Activated CD4-positive, alpha-beta T cell treated with anti-CD3 and anti-CD28 coated beads, Interleukin-2, amount 50 U/mL, for 16 hours (primary cell): ENCODE results near the gene PLSCR3.
"Not testable (repeated sequence)": the region's sequence is repeated elsewhere in the genome, so short reads cannot be mapped to it uniquely, and the experiment has no call there.

Experiments
- DNase-seq: peaks from one replicate; pipeline ENCODE4 v3.0.0-alpha.2; 2020

PLSCR3 gene

DNA sequence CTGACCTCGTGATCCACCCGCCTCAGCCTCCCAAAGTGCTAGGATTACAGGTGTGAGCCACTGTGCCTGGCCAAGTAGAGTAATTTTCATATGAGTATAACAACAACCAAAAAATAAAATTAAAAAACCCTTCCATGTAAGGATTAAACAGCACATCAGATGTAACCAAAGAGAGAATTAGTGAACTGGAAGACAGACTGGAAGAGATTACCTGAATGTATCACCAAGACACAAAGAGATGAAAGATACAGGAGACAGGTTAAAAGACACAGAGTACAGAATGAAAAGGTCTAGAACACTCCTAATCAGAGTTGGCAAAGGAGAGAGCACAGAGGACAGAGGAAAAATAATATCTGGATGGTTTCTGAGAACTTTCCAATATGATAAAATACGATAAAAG lies 15.2 kb downstream of the PLSCR3 start:
- DNase-seq: no peak

DNA sequence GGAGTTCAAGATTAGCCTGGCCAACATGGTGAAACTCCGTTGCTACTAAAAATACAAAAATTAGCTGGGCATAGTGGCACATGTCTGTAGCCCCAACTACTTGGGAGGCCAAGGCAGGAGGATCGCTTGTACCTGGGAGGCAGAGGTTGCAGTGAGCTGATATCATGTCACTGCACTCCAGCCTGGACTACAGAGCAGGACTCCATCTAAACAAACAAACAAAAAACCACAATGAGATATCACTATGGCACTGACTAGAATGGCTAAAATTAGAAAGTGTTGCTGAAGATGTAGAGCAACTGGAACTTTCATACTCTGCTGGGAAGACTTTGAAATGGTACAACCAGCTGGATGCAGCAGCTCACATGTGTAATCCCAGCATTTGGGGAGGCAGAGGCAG lies 20.0 kb downstream of the PLSCR3 start:
- DNase-seq: no peak

DNA sequence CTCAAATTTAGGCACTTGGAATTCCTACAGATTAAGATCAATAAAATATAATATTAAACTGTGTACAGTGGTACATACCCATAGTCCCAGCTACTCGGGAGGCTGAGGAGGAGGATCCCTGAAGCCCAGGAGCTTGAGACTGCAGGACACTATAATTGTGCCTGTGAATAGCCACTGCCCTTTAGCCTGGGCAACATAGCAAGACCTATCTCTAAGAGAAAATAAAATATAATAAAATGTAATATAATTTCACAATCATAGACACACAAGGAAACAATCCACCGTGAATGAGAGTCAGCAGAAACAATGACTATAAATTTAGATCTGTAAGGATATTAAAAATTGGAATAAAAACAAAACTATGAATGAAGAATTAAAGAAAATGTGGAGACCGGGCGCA lies 23.5 kb downstream of the PLSCR3 start:
- DNase-seq: no peak

DNA sequence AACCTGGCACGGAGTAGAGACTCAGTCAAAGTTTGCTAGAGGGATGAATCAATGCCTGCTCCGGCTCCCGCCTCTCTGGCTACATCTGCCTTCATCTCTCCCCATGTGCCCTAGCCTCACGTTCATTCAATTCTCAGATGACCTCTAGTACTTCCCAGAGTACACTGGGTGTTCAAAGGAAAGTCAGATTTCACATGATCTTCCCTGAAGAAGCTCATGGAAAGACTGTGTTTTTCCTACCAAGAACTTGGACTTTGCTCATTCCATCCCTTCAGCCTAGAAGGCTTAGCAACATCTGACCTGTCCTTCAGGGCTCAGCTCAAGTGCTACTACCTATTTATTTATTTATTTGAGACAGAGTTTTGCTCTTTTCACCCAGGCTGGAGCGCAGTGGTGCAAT lies 24.5 kb downstream of the PLSCR3 start:
- DNase-seq: no peak

DNA sequence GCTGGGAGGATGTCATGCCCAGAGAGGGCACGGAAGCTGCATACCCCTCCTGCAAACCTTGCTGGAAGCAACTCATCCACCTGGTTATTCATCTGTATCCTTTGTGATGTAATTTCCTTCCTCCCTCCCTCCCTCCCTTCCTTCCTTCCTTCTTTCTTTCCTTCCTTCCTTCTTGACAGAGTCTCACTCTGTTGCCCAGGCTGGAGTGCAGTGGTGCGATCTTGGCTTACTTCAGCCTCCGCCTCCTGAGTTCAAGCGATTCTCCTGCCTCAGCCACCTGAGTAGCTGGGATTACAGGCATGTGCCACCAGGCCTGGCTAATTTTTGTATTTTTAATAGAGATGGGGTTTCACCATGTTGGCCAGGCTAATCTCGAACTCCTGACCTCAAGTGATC lies 25.7 kb downstream of the PLSCR3 start:
- DNase-seq: not testable (repeated sequence)

DNA sequence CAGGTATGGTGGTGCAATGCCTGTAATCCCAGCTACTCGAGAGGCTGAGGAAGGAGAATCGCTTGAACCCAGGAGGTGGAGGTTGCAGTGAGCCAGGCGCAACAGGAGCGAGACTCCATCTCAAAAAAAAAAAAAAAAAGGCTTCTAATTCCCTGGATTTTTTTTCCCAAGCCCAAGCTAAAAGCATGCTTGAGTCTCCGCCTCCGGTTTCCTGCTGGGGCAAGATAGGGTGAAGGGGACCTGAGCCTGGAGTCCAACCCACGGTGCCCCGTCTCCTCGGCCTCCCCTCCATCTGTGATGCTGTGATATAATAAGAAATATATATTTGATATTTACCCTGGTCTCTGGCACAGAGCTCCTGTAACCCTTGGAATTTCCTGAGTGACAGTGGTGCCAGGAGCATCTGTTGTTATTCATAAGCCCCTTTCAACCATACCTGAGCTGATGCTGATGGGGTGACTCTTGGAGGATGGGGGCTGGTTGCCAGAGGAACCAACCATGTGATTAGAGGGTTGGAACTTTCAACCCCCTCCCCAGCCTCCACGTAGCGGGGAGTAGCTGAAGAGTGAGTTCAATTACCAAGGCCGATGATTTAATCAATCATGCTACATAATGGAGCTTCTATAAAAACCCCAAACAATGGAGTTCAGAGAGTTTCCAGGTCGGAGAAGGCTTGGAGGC lies 26.3 kb downstream of the PLSCR3 start:
- no peak for DNase-seq

DNA sequence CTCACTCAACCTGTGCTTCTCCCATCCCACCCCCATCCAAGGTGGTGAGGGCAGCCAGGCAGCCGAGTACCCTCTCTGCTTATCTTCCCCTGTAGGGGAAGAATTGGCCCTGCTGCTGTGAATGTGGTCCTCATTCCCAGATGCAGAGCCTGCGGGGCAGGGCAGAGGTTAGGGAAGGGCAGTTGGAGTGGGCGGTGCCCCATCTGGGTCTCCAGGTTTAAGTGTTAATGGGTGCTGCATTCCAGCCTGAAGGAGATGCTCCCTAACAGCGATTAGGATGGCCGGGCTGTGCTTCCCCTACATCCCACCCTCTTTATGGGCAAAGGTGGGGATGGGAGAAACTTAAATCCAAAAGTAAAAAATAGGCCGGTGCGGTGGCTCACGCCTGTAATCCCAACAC lies 27.2 kb downstream of the PLSCR3 start:
- no peak for DNase-seq

DNA sequence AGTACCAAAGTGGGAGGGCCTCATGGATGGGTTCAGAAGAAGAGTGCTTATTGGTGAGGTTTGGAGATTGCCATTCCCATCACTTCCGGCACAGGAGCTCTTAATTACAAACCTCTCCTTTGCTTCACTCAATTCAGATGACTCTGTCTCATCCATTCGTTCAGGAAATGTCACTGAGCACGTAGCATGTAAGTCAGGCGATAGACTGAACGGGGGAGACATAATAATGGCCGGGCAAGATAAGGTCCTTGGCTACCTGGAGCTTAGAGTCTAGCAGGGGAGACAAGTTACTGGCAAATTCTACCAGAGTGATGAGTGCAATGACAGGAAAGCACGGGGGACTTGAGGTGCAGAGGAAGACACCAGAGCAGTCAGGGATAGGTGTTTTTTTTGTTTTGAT lies 28.4 kb downstream of the PLSCR3 start:
- DNase-seq: not testable (repeated sequence)

DNA sequence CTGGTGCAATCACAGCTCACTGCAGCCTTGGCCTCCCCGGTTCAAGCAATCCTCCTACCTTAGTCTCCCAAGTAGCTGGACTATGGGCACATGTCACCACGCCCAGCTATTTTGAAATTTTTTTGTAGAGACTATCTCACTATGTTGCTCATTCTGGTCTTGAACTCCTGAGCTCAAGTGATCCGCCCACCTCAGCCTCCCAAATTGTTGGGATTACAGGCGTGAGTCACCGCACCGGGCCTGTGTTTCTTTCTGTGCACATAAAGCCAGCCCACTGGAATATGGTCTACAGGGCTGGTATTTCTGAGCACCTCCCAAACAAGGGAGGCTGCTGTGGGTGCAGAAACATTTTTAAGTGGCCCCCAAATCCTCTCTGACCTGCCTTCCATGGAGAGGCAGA lies 31.0 kb downstream of the PLSCR3 start:
- no peak for DNase-seq

DNA sequence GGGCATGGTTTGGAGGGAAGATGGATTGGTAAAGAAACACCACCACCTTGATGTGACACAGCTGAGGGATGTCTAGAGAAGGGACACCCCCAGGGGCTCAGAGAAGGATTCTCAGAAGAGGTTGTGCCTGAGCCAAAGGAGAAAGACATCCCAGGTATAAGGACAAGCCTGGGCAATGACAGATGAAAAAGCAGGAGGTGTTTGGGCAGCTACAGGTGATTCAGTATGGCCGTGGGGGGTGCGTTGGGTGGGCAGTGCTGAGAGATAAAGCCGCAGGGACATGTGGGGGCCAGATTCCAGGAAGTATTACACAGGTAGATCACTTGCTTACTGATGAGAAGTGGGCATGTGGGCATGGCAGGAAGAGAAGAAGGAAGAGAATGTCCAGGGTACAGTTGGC lies 32.4 kb downstream of the PLSCR3 start:
- no peak for DNase-seq

DNA sequence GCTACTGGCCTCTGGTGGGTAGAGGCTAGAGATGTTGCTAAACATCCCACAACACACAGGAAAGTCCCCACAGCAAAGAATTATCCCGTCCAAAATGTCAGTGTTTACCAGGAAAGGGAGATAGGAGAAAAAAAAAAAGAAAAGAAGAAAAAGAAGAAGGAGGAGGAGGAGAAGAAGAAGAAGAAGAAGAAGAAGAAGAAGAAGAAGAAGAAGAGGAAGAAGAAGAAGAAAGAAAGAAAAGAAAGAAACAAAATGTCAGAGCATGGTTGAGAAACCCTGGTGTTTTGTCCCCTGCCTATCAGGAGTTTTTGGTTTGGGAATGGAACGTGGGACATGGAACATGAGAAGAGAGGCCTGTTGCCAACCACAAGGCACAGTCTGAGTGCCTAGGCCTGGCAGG lies 36.9 kb downstream of the PLSCR3 start:
- DNase-seq: no peak

DNA sequence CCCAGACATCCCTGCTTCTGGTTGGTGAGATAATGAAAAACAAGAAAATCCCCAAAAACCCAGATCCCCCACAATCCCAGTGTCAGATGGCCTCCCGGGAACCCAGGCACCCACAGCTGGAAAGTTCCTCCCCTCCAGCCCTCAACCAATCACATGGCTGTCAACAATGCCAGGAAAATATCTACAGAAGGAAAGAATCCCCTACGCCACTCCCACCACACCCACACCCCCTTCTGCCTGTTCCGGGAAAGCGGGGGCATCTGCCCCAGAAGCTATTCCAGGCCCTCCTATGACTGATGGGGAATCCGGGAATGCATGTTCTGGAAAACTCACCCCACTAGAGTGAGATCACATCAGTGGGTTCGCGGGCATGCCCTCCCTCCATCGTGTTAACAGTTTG lies 37.6 kb downstream of the PLSCR3 start:
- no peak for DNase-seq

DNA sequence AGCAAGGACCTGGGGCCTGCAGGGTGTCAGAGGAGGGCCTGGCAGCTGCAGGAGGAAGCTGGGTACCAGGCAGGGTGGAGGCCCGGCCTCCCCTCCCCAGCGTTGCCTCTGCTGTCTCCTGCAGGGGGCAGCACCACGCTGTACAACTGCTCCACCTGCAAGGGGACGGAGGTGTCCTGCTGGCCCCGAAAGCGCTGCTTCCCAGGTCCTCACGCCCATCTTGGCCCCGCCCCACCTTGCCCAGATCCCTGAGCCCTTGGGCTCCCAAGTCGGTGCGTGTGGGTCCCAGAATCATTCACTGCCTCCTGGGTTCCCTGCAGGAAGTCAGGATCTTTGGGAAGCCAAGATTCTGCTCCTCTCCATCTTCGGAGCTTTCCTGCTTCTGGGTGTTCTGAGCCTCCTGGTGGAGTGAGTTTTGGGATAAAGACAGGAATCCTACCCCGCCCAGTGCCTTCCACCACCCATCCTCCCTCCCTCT lies 38.2 kb downstream of the PLSCR3 start:
- DNase-seq: peak; percentile 90

DNA sequence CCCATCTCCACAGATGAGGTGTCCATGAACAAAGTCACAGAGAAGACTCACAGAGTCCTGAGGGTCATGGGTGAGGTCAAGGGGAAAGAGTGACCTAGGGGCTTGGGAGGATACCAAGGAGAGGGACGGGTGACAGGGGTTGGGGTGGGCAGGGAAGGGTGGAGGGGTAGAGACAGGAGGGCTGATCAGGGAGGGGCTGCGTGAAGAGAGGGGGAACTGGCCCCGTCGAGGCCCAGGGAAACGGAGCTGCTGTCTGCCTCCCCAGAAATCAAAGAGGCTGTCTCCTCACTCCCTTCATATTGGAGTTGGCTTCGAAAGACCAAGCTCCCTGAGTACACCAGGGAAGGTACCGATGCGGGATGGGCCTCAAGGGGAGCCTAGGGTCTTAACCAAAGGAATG lies 38.8 kb downstream of the PLSCR3 start:
- DNase-seq: no peak

DNA sequence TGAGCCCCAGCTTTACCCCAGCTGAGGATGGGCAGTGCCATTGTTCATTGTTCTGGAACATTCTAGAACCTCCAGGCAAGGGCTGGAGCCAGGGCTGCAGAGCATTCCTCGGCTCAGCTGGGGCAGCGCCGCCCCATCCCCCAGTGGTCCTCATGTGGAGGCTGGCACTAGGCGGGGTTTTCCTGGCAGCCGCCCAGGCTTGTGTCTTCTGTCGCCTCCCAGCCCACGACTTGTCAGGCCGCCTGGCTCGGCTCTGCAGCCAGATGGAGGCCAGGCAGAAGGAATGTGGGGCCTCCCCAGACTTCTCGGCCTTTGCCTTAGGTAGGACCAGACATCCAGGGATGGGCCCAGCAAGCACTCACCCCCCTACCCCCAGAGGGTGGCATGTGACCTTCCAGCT lies 39.3 kb downstream of the PLSCR3 start, which contains the start of gene TMEM95:
TSS of gene TMEM95 (plus strand) at position 104 of the 400 bp plus-strand sequence. CDS start at position 153, 49 bp downstream.
- no peak for DNase-seq

DNA sequence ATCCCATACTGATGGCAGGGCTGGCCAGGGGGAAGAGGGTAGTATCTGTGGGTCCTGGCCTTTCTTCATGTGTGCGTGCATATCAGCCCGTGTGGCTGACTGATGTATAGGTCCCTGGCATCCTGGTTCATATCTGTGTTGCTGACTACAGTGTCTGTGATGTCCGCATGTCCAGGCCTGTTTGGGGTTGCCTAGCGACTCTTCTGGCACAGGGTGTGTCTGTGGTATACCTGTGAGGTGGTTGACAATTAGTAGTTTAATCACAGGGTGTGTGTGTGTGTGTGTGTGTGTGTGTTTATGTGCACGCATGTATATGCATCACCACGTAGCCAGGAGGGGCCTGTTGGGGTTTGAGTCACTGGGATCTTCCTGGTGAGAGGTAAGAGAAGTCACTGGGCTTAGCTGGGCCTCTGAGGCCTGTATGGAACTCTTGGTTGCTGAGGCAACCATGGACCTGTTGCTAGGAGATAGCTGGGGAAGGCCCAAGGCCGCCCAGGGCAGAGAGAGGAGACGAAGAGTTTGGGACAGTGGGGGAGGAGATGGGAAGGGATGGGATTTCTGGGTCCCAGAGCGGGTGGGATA lies 40.0 kb downstream of the PLSCR3 start:
- peak; percentile 44 for DNase-seq

DNA sequence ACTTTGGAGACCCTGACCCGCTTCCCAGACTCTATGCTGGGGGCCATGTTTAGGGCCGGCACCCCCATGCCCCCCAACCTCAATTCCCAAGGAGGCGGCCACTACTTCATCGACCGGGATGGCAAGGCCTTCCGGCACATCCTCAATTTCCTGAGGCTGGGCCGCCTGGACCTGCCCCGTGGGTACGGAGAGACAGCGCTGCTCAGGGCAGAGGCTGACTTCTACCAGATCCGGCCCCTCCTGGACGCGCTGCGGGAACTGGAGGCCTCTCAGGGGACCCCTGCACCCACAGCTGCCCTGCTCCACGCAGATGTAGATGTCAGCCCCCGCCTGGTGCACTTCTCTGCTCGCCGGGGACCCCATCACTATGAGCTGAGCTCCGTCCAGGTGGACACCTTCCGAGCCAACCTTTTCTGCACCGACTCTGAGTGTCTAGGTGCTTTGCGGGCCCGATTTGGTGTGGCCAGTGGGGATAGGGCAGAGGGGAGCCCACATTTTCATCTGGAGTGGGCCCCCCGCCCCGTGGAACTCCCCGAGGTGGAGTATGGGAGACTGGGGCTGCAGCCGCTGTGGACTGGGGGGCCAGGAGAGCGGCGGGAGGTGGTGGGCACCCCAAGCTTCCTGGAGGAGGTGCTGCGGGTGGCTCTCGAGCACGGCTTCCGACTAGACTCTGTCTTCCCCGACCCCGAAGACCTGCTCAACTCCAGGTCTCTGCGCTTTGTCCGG lies 41.3 kb downstream of the PLSCR3 start:
- no peak for DNase-seq

DNA sequence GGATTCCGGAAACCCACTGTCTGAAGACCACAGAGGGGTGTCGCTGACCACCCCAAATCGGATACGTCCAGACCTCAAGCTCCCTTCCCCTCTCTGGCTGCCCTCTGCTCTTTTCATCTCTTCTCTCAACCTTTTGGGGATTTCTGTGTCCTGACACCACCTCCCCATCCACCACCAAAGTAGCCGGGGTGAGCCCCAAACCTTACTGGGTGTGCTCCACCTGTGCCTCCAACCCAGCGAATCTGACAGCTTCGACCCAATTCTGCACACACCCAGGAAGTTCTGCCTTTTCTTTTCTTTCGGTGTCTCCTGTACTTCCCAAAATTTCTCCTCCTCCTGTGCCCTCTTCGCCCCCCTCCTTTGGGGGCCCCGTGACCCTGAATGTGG lies 41.8 kb downstream of the PLSCR3 start:
- DNase-seq: no peak

DNA sequence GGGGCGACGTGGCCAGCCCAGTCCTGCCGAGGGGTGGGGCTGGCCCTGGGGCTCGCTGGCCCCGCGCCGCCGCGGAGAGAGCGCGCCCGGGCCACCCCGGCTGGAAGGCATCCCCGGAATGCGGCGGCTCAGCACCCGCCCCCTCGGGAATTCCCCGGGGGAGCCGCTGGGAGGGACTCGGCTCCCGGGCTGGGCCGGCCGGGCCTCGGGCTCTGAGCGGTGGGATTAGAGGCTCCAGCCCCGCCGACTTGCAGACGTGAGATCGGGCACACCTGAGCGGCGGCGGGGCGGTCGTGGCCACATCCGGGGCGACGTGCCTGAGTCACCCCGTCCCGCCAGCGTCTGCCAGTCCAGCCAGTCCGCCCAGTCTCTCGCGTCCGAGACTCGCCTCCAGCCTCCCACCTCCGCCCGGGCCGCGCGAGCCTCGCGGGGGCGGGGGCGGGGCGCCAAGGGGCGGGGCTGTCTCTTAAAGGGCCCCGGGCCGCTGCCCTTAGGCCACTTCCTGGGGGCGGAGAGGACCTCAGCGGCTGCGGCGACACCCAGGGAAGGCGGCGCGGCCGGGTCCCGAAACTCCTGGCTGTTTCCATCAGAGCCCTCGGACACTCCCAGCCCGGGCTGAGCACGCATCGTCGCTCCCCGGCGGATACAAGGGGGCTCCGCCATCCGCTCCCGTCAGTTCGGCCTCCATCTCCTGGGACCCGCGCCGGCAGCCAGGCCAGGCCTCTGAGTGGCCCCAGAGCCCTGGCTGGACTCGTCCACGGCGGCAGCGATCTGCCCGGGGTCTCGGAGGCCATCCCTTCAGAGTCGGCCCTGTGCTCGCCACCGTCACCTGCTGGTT lies 42.4 kb downstream of the PLSCR3 start, which contains the start of gene KCTD11:
TSS of gene KCTD11 (plus strand) at position 498 of the 838 bp plus-strand sequence.
- peak; percentile 84 for DNase-seq

DNA sequence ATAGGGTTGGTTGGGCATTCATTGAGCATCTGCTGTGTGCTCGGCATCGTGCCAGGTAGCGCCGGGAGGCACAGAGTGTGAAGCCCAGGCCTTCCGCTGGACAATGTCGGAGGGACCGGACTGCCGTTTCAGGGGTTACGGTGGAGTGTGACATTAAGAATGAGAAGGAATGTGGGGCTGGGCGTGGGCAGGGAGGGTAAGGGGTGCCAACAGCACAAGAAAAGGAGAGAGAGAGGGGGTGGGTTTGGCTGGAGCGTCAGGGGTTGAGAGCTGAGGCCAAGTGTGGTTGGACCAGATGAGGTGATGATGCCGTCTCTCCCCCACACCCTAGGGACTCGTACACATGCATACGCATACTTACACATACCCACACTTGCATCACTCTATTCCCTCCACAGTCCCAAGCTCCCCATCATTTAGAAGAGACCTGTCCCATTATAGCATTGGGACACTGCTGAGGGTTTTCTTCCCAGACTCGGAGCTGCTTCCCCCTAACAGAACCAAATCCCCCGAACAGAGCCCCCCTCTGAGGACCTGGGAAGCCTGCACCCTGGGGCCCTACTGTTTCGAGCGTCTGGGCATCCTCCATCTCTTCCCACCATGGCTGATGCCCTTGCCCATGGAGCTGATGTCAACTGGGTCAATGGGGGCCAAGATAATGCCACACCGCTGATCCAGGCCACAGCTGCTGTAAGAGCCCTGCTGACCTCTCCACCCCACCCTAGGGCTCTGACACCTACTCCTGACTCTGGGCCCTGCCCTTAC lies 45.7 kb downstream of the PLSCR3 start:
- no peak for DNase-seq

DNA sequence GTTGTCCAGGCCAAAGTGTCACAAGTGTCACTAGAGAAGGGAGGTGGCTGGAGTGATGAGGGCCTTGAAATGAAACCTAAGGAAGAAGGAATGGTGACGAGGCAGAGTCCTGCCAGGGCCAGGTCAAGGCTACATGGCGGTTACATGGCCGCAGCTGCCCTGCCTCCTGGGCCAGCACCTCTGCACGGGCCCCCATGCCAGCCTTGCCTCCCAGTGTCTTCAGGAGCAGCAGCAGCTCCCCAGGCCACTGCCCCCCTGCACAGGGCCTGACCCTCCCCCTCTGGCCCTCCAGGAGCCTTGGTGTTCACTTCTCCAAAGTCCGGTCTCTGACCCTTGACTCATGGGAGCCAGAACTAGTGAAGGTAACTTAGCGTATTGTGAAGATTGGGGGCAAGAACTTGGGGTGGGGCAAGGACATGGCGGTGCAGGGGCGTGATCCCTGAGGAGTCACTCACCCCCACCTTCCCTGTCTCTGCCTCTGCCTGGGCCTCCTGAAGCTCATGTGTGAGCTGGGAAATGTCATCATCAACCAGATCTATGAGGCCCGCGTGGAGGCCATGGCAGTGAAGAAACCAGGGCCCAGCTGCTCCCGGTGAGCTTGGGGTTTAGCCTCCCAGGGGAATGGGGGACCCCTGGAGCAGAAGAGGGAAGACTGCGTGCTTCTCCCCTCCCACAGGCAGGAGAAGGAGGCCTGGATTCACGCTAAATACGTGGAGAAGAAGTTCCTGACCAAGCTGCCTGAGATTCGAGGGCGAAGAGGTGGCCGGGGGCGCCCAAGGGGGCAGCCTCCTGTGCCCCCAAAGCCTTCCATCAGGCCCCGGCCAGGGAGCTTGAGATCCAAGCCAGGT lies 46.5 kb downstream of the PLSCR3 start:
- DNase-seq: no peak
